A549 (cell line): ENCODE measurements around the gene CORO2B. TPM values are rescaled to one million over a fixed set of nuclear protein-coding genes. Genes with fewer than 3 reads are reported as not detected.

Experiments used
- ATAC-seq, 2 experiments: fragments of 200-7000 bp in 1 of 2; fragments of >200 bp in 1 of 2; cut with Nextera tagmentation in 1 of 2; cut with Tn5 transposase in 1 of 2; 3 replicates each; pipeline versions ENCODE4 v1.8.0 to v1.9.1; 2018 to 2020; ENCODE audit warnings: mild to moderate bottlenecking in 1 of 2, moderate library complexity in 1 of 2
- CTCF ChIA-PET: fragments of 300-600 bp; sonication (Branson Sonifier 250); formaldehyde crosslinking; extraction: SDS; loops from one replicate; lab custom pipeline; 2021; ENCODE audit warnings: antibody characterized with exemption, inconsistent platforms; lab: Yijun Ruan, JAX
- POLR2A ChIA-PET: fragments of 350-600 bp; formaldehyde crosslinking; extraction: SDS; loops from one replicate; lab custom pipeline; 2021; ENCODE audit warnings: antibody characterized with exemption, inconsistent platforms; lab: Yijun Ruan, JAX
- DNase-seq, 2 experiments: peaks; one replicate each; pipeline versions ENCODE4 v3.0.0 to v3.0.0-alpha.2; 2011 to 2016; ENCODE audit warnings: low read depth in 1 of 2, low spot score in 1 of 2
- FAIRE-seq: peaks from 2 replicates; lab custom pipeline; 2011; peaks lifted over from hg19 to GRCh38; lab: Jason Lieb, UNC
- H3K27ac ChIP-seq, 2 experiments: fragments of >200 bp; sonication (Bioruptor Twin); formaldehyde crosslinking; 3 replicates each; pipeline ENCODE4 v1.5.1; 2016 to 2017
- H3K4me1 ChIP-seq: fragments of >200 bp; sonication (Bioruptor Twin); formaldehyde crosslinking; 3 replicates; pipeline ENCODE4 v1.6.1; 2016
- H3K4me2 ChIP-seq: fragments of >200 bp; sonication (Bioruptor Twin); formaldehyde crosslinking; 3 replicates; pipeline ENCODE4 v1.6.1; 2016
- H3K4me3 ChIP-seq: fragments of >200 bp; sonication (Bioruptor Twin); formaldehyde crosslinking; 3 replicates; pipeline ENCODE4 v1.5.1; 2016
- H3K9me3 ChIP-seq: fragments of >200 bp; sonication (Bioruptor Twin); formaldehyde crosslinking; 3 replicates; pipeline ENCODE4 v1.6.1; 2016
- ATOH8 ChIP-seq: fragments of 250-450 bp; sonication (Bioruptor Pico); IDR thresholded peaks from 2 replicates; pipeline ENCODE4 v1.5.0; 2020; ENCODE audit warnings: low read depth, mild to moderate bottlenecking, moderate library complexity
- BCL3 ChIP-seq: fragments of >200 bp; sonication (Bioruptor Twin); formaldehyde crosslinking; IDR thresholded peaks from 3 replicates; pipeline ENCODE4 v1.6.1; 2016
- BHLHE40 ChIP-seq: IDR thresholded peaks from 2 replicates; pipeline ENCODE4 v1.6.1; 2012; ENCODE audit warnings: low read depth, low read length, inconsistent platforms
- CTCF ChIP-seq: fragments of >200 bp; sonication (Bioruptor Twin); formaldehyde crosslinking; IDR thresholded peaks from 3 replicates; pipeline ENCODE4 v1.5.1; 2016
- E2F6 ChIP-seq: IDR thresholded peaks from 2 replicates; pipeline ENCODE4 v1.6.1; 2012; ENCODE audit warnings: low read depth, borderline replicate concordance
- EHMT2 ChIP-seq: fragments of 200-600 bp; sonication (generic); IDR thresholded peaks from 2 replicates; pipeline ENCODE4 v1.6.1; 2016; ENCODE audit warnings: antibody characterized with exemption, low read depth, mild to moderate bottlenecking, moderate library complexity
- ELK1 ChIP-seq: fragments of 150-350 bp; IDR thresholded peaks from 2 replicates; pipeline ENCODE4 v1.6.1; 2014; ENCODE audit warnings: low read depth, mild to moderate bottlenecking, low read length
- ESRRA ChIP-seq: fragments of 150-350 bp; IDR thresholded peaks from 2 replicates; pipeline ENCODE4 v1.6.1; 2014; ENCODE audit warnings: mild to moderate bottlenecking, low read length, borderline replicate concordance
- FOSL2 ChIP-seq, 2 experiments: fragments of 450-650 bp in 1 of 2; fragments of >200 bp in 1 of 2; sonication (Bioruptor Twin) in 1 of 2; formaldehyde crosslinking; IDR thresholded peaks; 2 replicates each; pipeline versions ENCODE4 v1.5.0 to v1.6.1; 2016 to 2020; ENCODE audit warnings: mild to moderate bottlenecking in 1 of 2, moderate library complexity in 1 of 2
- HDAC2 ChIP-seq: fragments of 200-600 bp; sonication (generic); IDR thresholded peaks from 2 replicates; pipeline ENCODE4 v1.6.1; 2016
- HMGXB4 ChIP-seq: fragments of 250-450 bp; sonication (Bioruptor Pico); IDR thresholded peaks from 2 replicates; pipeline ENCODE4 v1.5.0; 2021; ENCODE audit warnings: mild to moderate bottlenecking, moderate library complexity, borderline replicate concordance
- HOXB13 ChIP-seq: fragments of 250-450 bp; sonication (Bioruptor Pico); IDR thresholded peaks from 2 replicates; pipeline ENCODE4 v1.5.0; 2020; ENCODE audit warnings: low read depth, mild to moderate bottlenecking, moderate library complexity
- JUNB ChIP-seq: fragments of >200 bp; sonication (Bioruptor Twin); formaldehyde crosslinking; IDR thresholded peaks from 2 replicates; pipeline ENCODE4 v1.6.1; 2016
- MYC ChIP-seq: IDR thresholded peaks from 2 replicates; pipeline ENCODE4 v1.6.1; 2012; ENCODE audit warnings: mild to moderate bottlenecking, inconsistent platforms, low read length, improper control_type of control experiment, borderline replicate concordance
- NR3C1 ChIP-seq: fragments of >200 bp; sonication (Bioruptor Twin); formaldehyde crosslinking; IDR thresholded peaks from 3 replicates; pipeline ENCODE4 v1.6.1; 2017
- PBX3 ChIP-seq: IDR thresholded peaks from 2 replicates; pipeline ENCODE4 v1.6.1; 2012
- REST ChIP-seq: fragments of 200-600 bp; sonication (generic); IDR thresholded peaks from 2 replicates; pipeline ENCODE4 v1.6.1; 2016; ENCODE audit warnings: antibody characterized with exemption, mild to moderate bottlenecking, moderate library complexity
- RNF2 ChIP-seq: fragments of 200-600 bp; sonication (generic); IDR thresholded peaks from 2 replicates; pipeline ENCODE4 v1.6.1; 2016; ENCODE audit warnings: low read depth, mild to moderate bottlenecking, antibody characterized with exemption, moderate library complexity, borderline replicate concordance
- SREBF2 ChIP-seq: fragments of 450-650 bp; IDR thresholded peaks from 2 replicates; pipeline ENCODE4 v1.6.1; 2014; ENCODE audit warnings: mild to moderate bottlenecking, moderate library complexity
- TFCP2L1 ChIP-seq: fragments of 250-450 bp; sonication (Bioruptor Pico); IDR thresholded peaks from 2 replicates; pipeline ENCODE4 v1.5.0; 2021; ENCODE audit warnings: mild to moderate bottlenecking
- ZFP36 ChIP-seq: fragments of 450-650 bp; IDR thresholded peaks from 2 replicates; pipeline ENCODE4 v1.6.1; 2014; ENCODE audit warnings: borderline replicate concordance; ENCODE audit not compliant: partially characterized antibody
- ZSCAN20 ChIP-seq: fragments of 250-450 bp; sonication (Bioruptor Pico); IDR thresholded peaks from 2 replicates; pipeline ENCODE4 v1.8.0; 2022; ENCODE audit warnings: mild to moderate bottlenecking, moderate library complexity
- WGBS: methylation state at CpG from one replicate; pipeline ENCODE4 v1.1.6; 2017; ENCODE audit errors: missing lambda C conversion rate; 5-methylcytosine and 5-hydroxymethylcytosine counted together
- polyA plus RNA-seq, 4 experiments: library from polyadenylated mRNA; depleted of rRNA in 3 of 4; stranded (reverse); fragments of >200 nt; fragmentation: RNase III in 1 of 4; extraction: RNeasy Plus Mini Kit Qiagen cat#74134 plus additional on column Dnase treatment in 1 of 4; gene quantifications; 2 replicates in 3 of 4; 3 replicates in 1 of 4; pipeline ENCODE4 v1.2.3, GENCODE V29; 2011 to 2017

Gene CORO2B
- polyA plus RNA-seq, 2 of the 4 experiments (the other 2 are of a cell fraction) = 2.0 to 2.3 TPM

GRCh38 chr15:68595761-68596160, 17.0 kb downstream of the CORO2B start:
- H3K4me3 ChIP-seq = no peak overlapping the region
- no peaks in the 10 kb centered on the region for H3K4me1 ChIP-seq
- 84% methylated on average over 17 of the region's 17 CpGs for WGBS
- FAIRE-seq (no peak), DNase-seq (no peak), ATAC-seq (no peak)
- H3K9me3 ChIP-seq = no peaks in the 10 kb centered on the region
- TF ChIP-seq HOXB13 (no peak), BHLHE40 (no peak), PBX3 (no peak), ZFP36 (no peak), REST (no peak), ATOH8 (CRISPR knock-in tag) (no peak), SREBF2 (no peak), MYC (no peak), NR3C1 (no peak), ZSCAN20 (CRISPR knock-in tag) (no peak), FOSL2 (IDR thresholded peaks at IDR 0.05) (no peak), FOSL2 (CRISPR knock-in tag; IDR thresholded peaks at IDR 0.05) (no peak), CTCF (no peak), JUNB (no peak), HDAC2 (no peak)
- CTCF ChIA-PET = interaction anchor here (0.6 to 1.3 kb wide), 2 partner anchors 36 to 78 kb away, joined by 3 to 5 read pairs; no protein-coding TSS in a partner anchor
- no peak overlapping the region for H3K27ac ChIP-seq
- H3K4me2 ChIP-seq = no peak overlapping the region
- POLR2A ChIA-PET = no interaction called here

- Histone ChIP-seq H3K4me2 (no peak overlapping the region), H3K4me1 (no peaks in the 10 kb centered on the region), H3K9me3 (no peaks in the 10 kb centered on the region), H3K27ac (no peak overlapping the region)
- FAIRE-seq = no peak
- no peak for DNase-seq
- ChIA-PET POLR2A (no interaction called here), CTCF (no interaction called here)
- no peak for ATAC-seq
- 70% methylated on average over 9 of the region's 9 CpGs for WGBS
- no peak for TF ChIP-seq BCL3
- no peak for TF ChIP-seq HMGXB4
- TF ChIP-seq E2F6 = no peak
- no peak for TF ChIP-seq ESRRA
- TF ChIP-seq ELK1 = no peak
- TF ChIP-seq EHMT2 = no peak
- TF ChIP-seq RNF2 = no peak
- no peak for TF ChIP-seq TFCP2L1
- TF ChIP-seq, all 56 proteins: peak for 0
- no peak overlapping the region for H3K4me3 ChIP-seq
Observed at GRCh38 chr15:68596691-68597090, 17.9 kb downstream of the CORO2B start.
